ENCODE results near the gene HNRNPA0. TPM values are rescaled to one million over a fixed set of nuclear protein-coding genes. Genes with fewer than 3 reads are reported as not detected.
A peak's percentile ranks its signal among the peaks of the same experiment; 100 is the strongest.

The HNRNPA0 gene
- total RNA-seq, 1 experiment from 2014 or later, result 83.7 TPM

- DNase-seq (ENCODE audit: low spot score), result peak; percentile 85
- in situ Hi-C loops (cut with HindIII; ENCODE audit: low sequenced_read_pairs), result no loop called here
Measured at GRCh38 chr5:137699336-137700281, 54.6 kb downstream of the HNRNPA0 start.

- DNase-seq (ENCODE audit: low spot score), result no peak
- in situ Hi-C loops (cut with HindIII; ENCODE audit: low sequenced_read_pairs), result no loop called here
Measured at GRCh38 chr5:137696481-137696880, 57.7 kb downstream of the HNRNPA0 start.

GRCh38 chr5:137695651-137696428 is 58.3 kb downstream of the HNRNPA0 start:
- in situ Hi-C loops (cut with HindIII; ENCODE audit: low sequenced_read_pairs), result no loop called here
- no peak for DNase-seq (ENCODE audit: low spot score)

Other genes with a start within 250 kb of the HNRNPA0 start
- gene KLHL3, start 18.3 kb downstream of the HNRNPA0 start, total RNA-seq (2014; rRNA removed; shearing (Covaris generic)), result 0.86 and 1.2 TPM in 2 replicates
- gene MYOT, start 113.5 kb upstream of the HNRNPA0 start, total RNA-seq (2014; rRNA removed; shearing (Covaris generic)), result not detected in 2 replicates
- gene PKD2L2, start 135.1 kb upstream of the HNRNPA0 start, total RNA-seq (2014; rRNA removed; shearing (Covaris generic)), result not detected in 2 replicates

Data from G401 (cell line).